ENCODE data around the gene THSD7A.

The THSD7A gene

DNA sequence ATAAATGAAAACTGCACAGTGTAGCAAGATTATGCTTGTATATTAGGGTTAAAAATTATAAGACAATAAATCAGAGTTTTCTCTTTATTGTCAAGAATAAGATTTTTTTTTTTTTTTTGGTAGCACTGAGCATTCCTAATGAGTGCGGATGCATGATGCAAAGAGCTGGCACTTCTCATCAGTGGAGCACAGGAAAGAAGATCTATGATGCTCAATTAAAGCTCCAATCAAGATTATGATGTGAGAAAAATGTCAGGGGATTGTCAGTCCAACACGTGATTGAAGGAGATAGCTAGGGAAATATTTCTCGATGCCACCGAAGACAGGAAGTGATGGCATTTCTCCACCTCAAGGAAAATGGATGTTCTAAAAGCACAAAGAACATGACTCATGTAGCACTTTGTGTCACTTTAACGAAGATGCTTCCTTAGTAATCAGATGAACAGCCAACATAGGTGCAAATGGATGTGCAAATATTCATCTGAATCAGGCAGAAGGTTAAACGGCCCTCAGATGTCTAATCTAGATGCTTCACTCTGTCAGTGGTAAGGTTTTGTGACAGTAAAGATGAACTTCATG is 240.9 kb downstream of the THSD7A start:
- DNase-seq (ENCODE audit: low read depth), result no peak
- TF ChIP-seq, protein P1, sequence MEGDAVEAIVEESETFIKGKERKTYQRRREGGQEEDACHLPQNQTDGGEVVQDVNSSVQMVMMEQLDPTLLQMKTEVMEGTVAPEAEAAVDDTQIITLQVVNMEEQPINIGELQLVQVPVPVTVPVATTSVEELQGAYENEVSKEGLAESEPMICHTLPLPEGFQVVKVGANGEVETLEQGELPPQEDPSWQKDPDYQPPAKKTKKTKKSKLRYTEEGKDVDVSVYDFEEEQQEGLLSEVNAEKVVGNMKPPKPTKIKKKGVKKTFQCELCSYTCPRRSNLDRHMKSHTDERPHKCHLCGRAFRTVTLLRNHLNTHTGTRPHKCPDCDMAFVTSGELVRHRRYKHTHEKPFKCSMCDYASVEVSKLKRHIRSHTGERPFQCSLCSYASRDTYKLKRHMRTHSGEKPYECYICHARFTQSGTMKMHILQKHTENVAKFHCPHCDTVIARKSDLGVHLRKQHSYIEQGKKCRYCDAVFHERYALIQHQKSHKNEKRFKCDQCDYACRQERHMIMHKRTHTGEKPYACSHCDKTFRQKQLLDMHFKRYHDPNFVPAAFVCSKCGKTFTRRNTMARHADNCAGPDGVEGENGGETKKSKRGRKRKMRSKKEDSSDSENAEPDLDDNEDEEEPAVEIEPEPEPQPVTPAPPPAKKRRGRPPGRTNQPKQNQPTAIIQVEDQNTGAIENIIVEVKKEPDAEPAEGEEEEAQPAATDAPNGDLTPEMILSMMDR (conservative IDR thresholded peaks at IDR 0.05; ENCODE audit: control insufficient read depth, insufficient read depth, low read depth, low read length), result no peak
- H3K4me3 ChIP-seq (ENCODE audit: control insufficient read depth, low read depth, low read length), result no peak overlapping the region

DNA sequence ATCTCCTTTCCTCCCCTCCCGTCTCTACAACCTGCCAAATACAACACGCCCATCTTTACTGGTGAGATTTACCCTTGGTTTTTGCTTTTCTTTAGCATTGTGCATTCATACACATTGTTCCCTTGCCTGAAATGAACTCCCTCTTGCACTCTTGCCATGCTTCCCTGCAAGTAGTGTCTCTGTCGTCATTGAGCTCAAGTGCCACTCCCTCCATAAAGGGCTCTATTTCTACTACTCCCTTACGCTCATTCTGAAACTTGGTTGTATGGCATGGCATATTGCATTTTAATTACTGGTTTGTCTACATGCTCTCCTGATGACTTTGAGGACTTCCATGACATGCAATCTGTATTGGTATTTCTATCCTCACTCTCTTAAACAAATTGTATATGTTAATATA is 242.7 kb downstream of the THSD7A start:
- H3K4me3 ChIP-seq (ENCODE audit: control insufficient read depth, low read depth, low read length), result no peak overlapping the region
- no peak for DNase-seq (ENCODE audit: low read depth)
- TF ChIP-seq, protein P1 (conservative IDR thresholded peaks at IDR 0.05; ENCODE audit: control insufficient read depth, insufficient read depth, low read depth, low read length), result no peak

DNA sequence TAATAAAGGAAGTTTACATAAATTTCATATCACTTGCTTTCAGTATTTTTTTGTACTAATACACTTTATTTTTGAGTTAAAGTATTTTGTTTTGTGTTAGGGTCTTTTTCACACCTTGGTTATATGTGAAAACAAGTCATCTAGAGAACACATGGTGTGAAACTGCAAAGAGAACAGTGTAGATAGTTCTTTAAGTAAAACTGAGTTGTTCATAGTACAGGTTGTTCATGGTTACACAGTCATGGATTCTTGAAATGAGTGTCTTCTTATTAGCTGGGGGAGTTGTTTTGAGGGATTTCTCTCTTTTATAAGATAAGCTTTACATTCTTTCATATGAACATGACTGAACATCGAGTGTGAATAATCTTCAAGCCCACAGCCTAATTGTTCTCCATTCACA is 244.2 kb downstream of the THSD7A start:
- no peak for DNase-seq (ENCODE audit: low read depth)
- no peak overlapping the region for H3K4me3 ChIP-seq (ENCODE audit: control insufficient read depth, low read depth, low read length)
- TF ChIP-seq, protein P1 (conservative IDR thresholded peaks at IDR 0.05; ENCODE audit: control insufficient read depth, insufficient read depth, low read depth, low read length), result no peak

DNA sequence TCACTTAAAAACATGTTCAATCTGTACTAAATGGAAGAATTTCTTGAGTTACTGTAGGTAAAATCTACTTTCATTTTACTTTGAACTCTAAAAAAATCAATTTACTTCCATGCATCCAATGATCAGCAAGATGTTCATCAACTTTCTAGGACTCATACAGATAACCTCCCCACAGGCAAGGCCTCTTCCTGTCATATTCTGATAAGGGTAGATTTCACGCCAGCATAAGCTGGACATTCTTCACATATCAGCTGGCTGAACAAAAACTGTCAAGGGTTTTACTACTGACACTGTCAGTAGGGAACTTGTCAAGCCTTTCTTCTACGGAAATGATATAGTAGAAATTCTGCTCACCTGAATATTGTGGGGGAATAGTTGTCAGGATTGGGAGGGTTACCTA is 244.9 kb downstream of the THSD7A start:
- TF ChIP-seq, protein P1 (conservative IDR thresholded peaks at IDR 0.05; ENCODE audit: control insufficient read depth, insufficient read depth, low read depth, low read length), result no peak

DNA sequence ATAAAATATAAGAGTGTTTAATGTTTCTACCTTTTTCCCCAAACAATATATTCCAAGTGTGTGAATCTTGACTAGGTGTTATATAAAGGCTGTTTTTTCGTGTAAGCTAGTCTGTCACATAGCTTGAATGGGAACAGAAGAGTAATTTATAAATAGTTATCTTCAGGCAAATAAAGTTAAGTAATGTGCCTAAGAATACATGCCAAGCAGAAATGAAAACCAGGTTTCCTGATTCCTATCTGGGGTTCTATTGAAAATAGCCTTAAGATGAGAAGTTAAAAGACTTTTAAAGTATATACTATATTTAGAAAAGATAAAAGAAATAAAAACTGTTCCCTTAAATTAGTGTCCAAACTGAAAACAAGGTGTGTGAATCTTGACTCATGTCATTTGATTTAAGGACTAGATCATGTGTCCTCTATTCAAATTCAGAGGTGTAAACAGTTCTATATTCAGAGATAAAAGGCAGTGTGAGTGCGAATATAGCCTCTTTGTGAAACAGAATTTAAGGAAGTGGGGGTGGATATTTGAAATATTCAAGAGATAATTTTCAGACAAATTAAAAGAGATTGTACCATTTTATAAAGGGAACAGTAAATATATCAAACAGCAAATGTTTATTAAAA is 247.5 kb downstream of the THSD7A start:
- TF ChIP-seq, protein P1 (conservative IDR thresholded peaks at IDR 0.05; ENCODE audit: control insufficient read depth, insufficient read depth, low read depth, low read length), result no peak
- no peak overlapping the region for H3K4me3 ChIP-seq (ENCODE audit: control insufficient read depth, low read depth, low read length)
- no peak for DNase-seq (ENCODE audit: low read depth)

More for the DNA sequence above, 244.9 kb downstream of the THSD7A start:
- no peak for DNase-seq (ENCODE audit: low read depth)
- H3K4me3 ChIP-seq (ENCODE audit: control insufficient read depth, low read depth, low read length), result no peak overlapping the region

DNA sequence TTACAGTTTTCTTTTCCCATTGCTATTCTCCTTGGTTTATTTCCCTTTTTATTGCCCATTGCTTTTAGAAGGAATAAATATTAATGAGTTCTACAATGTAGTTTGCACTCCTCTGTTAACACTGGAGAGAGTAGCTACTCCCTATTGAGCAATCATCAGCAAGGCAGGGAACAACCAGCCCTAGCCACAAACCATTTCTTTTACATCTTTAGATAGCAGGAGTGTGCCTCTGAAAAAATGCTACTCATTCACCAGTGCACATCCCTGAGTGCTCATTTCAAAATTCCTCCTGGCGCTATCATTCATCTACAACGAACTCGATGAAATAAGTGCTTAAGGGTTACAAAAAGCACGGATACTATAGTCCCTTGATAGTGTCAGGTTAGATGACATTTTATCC is 252.9 kb downstream of the THSD7A start:
- H3K4me3 ChIP-seq (ENCODE audit: control insufficient read depth, low read depth, low read length), result no peak overlapping the region
- TF ChIP-seq, protein P1 (conservative IDR thresholded peaks at IDR 0.05; ENCODE audit: control insufficient read depth, insufficient read depth, low read depth, low read length), result no peak
- no peak for DNase-seq (ENCODE audit: low read depth)

Measured in fibroblast of mammary gland (primary cell).